ENCODE measurements around the gene MAPK12.

Gene MAPK12

DNA sequence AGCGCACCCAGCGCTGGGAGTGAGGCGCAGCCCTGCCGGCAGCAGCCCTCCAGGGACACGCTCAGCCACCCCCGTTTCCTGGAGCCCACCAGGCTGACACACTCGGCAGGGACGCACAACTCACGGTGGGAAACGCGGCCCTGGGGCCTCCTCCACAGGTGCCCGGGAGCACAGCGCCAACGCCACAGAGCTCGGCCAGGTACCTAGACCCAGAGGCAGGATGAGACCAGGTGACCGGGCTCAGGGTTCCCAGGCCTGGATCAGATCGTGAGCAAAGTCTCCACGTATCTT, 34.7 kb downstream of the MAPK12 start:
- no peak for DNase-seq

DNA sequence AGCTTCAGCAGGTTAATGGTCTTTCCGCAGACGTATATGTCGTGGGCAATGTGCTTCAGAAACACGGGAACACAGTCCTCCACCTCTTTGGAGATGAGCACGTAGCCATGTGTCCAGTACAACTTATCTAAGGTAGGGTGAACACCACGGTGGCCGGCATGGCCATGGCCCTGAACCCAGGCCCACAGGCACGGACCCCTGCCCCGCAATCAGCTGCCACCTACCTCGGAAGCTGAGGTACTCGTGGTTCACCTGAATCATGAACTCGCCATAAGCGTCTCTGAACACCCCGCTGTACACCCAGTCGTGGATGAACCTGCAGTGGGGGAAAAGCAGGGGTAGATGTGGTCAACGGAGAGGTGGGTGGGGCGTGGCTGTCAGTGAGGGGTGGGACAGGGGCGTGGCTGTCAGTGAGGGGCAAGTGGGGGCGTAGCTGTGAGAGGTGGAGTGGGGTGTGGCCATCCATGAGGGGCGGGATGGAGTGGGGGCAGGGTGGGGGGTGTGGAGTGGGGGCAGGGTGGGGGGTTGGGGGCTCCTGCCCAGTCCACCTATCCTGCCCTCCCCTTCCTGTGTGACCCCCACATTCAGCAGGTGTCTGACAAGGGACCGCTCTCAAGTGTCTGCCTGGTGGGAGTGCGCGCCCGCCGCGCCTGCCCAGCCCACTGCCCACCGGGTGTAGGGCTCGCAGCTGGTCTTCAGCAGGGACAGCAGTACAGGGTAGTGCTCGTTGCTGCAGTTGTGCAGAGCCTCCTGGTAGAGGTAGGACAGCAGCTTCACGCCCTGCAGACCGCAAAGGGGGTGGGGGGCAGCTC, 35.2 kb downstream of the MAPK12 start:
- DNase-seq = no peak

DNA sequence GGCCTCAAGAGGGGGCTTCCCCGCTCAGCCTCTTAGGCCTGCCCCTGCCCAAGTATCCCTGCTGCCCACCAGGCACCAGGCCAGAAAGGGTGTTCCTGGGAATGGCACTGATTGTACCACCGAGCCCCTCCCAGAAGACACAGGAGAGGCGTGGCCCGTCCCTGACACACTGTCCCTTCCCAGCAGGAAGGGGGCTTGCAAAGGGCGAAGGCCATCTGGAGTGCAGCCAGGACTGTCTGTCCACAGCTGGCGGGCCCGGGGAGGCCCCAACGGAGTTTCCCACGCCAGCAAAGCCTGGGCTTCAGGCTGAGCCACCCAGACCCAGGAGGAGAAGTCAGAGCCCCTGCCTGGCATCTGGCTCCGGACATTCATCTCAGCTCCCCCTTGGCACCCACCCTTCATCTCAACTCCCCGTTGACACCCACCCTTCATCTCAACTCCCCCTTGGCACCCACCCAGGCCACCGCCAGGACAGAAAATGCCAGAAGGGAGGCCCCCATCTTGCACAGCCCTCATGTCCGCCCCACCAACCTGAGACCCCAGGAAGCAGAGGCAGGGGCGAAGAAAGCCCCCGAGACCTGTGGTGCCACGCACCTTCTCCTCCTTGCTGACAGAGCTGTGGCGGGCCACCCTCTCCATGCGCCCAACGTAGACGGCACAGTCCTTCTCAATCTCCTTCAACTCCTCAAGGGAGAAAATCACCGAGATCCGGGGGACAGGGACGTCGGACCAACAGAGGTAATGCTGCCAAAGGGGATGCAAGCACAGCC, 36.1 kb downstream of the MAPK12 start:
- DNase-seq = no peak

DNA sequence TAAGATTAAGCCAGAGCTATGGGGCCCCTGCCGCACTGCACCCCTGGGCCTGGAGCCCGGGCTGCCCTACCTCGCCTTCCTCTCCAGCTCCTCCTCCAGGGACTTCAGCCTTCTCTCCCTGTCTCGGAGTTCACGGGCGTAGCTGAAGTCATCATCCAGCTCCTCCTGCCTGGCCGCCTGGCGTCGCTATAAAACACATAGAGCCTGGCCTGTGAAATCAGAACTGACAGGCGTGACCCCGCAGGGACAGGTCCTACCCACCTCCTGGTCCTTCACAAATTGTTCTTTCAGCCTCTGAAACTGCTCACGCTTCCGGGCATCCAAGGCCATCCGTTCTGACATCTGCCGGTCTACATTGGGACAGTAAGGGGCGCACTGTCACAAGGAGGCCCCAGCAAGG, 37.4 kb downstream of the MAPK12 start:
- DNase-seq = no peak

DNA sequence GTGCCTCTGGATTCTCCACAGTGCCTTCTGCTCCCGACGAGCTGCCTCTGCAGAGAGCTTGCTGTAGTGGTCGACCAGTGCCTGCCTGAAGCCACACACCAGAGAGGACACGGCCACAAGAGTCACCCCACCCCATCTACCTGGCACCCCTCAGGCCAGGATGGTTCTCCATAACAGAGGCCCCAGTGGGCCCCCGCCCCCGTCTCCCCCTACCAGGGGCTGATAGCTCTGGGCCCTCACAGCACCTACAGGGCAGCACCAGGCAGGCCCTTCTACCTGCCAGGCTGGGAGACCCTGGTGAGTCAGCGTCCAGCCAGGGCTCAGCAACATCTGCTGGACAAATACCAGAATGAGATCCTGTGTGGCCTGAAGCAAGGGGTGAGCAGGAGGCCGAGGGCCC, 39.0 kb downstream of the MAPK12 start:
- no peak for DNase-seq

DNA sequence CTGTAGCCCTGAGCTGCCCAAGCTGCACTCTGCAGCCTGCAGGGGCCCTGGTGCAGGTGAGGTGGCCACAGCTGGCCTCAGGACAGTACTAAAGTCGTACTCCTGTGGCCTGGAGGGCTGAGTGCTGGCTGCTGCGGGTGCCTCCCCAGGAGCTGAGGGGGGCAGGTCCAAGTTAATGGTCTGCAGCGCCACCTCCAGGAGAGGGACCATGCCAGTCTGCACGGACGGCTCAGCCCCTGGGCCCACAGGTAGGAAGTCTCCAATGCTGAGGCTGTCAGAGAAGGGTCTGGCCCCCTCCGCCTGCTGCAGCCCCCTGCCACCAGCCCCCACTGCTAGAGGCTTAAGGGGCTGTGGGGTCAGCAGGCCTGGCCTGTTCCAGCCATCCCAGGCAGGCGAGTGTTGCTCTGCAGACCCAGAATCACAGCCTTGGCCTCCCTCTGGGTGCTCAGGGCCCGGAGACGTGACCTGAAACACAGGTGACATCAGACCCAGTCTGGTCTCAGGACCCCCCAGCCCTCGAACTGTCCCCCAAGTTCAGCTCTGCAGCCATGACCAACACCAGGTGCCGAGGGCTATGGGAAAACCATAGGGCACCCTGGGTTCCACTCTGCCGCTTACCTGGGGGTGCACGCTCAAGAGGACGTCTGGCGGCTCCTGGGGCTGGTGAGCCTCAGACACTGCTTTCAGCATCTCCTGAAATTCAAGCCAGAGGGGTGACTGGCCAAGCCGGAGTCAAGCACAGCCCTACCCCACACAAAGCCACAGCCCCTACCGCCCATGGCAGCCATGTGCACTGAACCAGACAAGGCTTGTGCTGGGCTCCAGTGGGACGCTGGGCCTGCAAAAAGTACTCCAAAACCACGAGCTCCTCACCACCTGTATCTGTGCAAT, 39.8 kb downstream of the MAPK12 start:
- DNase-seq = no peak

DNA sequence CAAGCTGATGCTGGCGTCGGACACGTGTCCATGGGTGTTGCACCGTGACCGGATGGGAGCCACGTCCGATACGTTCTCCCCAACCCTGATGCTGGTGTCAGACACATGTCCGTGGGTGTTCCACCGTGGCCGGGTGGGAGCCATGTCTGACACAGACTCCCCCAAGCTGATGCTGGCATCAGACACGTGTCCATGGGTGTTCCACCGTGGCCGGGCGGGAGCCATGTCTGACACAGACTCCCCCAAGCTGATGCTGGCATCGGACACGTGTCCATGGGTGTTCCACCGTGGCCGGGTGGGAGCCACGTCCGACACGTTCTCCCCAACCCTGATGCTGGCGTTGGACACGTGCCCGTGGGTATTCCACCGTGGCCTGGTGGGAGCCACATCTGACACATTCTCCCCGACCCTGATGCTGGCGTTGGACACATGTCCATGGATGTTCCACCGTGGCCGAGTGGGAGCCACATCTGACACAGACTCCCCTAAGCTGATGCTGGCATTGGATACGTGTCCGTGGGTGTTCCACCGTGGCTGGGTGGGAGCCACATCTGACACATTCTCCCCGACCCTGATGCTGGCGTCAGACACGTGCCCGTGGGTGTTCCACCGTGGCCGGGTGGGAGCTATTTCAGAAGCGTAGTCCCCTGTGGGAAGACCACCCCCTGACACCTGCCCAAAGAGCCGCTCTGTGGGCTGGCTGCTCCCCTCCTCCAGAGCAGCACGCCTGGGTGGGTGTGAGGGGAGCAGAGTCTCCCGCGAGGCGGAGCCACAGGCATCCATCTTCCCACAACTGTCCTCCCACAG, 40.7 kb downstream of the MAPK12 start:
- no peak for DNase-seq

DNA sequence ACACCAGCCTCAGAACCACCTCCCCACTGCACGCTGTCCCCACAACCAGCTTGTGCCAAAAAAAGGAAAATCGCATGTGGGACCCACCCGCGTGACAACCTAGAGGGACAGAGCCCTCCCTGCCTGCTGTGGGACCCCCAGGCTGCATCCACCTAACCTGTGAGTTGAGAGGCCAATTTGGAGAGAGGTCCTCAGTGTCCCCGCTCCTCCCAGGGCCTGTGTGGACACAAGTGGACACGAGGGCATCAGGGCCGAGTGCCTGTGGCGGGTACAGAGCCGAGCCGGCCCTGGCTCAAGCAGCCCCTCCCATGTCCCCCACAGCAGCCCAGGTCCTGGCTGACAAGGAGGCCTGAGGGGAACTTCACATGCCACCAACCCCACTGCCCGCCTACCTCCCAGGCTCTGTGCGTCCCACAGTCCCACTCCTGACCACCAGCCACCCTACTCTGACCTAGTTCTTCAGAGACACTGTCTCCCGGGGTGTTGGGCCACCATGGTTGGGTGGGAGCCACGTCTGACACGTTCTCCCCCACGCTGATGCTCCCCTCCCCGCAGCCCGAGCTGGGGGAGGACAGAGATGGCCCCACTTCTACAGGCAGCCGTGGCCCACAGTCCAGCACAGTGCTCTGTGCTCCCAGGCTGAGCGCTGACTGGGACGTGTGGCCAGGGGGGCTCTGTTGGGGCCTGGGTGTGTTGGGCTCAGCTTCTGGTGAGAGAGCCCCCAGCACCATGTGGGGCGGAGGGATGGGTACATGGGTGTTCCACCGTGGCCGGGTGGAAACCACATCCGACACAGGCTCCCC, 41.5 kb downstream of the MAPK12 start:
- DNase-seq = no peak

DNA sequence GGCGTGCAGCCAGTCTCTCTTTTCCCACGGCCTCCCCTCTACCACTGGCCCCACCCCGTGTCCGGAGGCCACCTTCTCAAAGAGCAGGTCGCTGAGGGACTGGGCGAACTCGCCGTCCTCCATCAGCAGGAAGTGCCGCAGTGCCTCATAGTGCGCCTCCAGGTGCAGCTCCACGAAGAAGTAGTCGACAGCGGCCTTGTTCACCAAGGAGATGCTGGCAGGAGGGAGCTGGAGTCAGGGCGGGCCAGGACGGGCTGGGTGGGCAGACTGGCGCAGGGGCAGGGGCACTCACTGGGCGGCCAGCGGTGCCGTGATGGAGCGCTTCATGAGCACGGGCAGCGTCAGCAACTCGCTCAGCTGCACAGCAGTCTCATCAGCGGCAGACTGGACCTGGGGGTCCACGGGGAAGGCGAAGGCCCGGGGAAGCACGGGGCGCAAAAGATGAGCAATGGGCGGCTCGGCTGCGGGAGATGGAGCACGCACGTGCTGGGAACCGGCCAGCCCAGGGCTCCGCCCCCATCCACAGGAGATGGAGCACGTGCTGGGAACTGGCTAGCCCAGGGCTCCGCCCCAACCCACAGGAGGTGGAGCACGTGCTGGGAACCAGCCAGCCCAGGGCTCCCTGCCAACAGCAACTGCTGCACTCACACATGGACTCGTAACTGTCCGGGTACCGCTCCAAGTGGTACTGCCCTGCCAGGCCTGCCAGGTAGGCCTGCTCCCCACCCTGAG, 42.3 kb downstream of the MAPK12 start:
- DNase-seq = peak; percentile 37

DNA sequence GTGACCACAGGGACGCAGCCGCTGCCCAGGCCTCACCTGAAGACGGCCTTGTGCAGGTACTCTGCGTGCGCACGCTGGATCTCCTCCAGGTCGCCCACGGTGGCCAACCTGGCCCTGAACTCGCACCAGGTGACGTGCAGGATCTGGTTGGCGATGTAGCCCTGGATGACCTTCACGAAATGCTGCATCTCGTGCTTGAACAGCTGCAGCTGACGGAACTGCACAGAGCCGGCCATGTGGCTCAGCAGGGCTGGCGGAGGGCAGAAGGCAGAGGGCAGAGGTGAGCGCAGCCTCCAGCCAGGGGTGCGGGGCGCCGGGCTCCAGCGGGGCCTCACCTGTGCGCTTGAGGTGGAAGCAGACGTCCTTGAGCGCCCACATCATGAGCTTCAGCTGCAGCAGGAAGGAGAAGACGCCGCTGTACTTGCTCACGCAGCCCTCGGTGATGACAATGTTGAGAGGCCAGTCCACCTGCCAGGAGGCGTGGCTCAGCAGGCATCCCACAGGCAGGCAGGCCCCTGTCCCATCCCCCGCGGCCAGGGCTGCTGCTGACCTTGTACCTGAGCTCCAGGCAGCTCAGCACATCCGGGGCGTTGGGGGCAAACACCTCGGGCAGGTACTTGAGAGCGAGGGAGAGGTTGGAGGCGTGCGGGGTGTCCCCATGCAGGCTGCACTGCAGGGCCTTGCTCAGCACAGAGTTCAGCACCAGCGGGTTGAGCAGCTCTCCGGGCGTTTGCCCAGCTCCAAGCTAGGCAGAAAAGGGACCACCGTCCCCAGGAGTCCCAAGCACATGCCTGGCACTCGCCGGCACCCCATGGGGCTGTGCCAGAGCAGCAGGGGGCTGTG, 43.1 kb downstream of the MAPK12 start:
- no peak for DNase-seq

DNA sequence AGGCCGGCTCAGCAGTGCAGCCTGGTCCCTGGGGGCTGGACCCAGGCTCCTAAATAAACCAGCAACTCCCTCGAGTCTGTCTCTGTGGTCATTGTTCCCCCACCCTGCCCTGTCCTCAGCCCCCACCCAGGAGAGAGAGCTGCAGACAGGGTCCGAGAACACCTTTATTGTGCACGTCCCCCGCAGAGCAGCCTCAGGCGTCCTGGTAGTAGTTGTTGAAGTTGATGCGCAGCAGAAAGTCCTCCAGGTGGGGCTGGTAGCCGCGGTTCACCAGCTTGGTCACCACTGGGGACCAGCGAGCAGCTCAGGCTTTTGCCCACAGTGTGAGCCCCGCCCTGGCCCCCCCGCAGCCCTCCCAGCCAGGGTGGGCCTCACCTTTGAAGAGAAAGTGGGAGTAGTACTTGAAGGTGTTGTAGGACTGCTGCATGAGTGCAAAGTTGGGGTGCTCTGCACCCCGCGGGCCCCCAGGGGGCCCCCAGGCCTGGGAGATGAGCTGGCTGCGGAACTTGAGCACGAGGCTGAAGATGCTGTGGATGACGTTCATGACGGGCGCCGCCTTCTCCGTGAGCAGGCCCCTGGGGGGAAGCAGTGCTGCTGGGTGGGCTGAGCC, 43.8 kb downstream of the MAPK12 start:
- no peak for DNase-seq

DNA sequence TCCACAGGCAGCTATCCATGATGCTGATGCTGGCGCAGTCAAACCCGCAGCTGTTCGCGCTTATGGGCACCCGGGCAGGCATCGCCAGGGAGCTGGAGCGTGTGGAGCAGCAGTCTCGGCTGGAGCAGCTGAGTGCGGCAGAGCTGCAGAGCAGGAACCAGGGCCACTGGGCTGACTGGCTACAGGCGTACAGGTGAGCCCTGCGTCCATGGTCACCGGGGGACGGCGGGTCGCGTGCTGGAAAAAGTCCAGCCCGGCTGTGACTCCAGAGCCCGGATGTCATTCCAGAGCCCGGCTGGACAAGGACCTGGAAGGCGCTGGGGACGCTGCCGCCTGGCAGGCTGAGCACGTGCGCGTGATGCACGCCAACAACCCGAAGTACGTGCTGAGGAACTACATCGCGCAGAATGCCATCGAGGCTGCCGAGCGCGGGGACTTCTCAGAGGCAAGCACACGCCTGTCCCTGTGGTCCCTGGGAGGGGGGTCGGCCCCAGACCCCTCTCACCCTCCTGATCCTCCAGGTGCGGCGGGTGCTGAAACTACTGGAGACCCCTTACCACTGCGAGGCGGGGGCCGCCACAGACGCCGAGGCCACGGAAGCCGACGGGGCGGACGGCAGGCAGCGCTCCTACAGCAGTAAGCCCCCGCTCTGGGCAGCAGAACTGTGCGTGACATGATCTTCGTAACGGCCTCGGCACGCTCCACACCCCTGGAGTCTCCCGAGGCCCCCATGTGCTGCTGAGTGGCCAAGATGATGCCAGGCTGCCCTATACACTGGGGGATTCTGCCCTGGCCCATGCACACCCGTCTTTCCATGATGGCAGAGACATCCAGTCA, 44.6 kb downstream of the MAPK12 start:
- no peak for DNase-seq

DNA sequence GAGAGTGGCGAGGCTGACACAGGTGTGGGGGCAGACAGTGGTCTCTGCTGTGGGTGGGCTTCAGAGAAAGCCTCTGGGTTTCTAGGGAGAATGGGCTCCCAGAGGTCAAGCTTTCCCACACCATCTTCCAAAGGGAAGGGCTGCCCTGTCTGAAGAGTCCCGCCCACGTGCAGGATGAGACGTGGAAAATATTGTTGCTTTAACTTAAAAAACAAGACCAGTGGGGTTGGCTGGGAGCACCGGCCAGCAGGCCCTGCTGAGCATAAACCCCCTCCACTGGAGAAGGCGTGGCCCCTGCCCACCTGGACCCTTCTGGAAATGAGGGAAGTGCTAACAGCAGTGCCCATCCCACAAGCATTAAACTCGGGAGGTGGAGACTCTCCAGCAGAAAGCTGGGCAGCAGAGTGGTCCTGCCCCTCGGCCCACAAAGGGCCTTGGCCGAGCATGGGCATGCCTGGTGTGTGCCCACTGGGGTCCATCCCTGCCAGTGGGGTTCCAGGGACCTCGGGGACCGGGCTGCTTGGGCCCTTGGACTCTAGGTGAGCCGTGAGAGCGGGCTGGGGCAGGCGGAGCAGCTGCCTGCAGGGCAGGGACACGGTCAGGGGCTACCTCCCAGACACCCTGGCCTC, 45.3 kb downstream of the MAPK12 start:
- DNase-seq = no peak

DNA sequence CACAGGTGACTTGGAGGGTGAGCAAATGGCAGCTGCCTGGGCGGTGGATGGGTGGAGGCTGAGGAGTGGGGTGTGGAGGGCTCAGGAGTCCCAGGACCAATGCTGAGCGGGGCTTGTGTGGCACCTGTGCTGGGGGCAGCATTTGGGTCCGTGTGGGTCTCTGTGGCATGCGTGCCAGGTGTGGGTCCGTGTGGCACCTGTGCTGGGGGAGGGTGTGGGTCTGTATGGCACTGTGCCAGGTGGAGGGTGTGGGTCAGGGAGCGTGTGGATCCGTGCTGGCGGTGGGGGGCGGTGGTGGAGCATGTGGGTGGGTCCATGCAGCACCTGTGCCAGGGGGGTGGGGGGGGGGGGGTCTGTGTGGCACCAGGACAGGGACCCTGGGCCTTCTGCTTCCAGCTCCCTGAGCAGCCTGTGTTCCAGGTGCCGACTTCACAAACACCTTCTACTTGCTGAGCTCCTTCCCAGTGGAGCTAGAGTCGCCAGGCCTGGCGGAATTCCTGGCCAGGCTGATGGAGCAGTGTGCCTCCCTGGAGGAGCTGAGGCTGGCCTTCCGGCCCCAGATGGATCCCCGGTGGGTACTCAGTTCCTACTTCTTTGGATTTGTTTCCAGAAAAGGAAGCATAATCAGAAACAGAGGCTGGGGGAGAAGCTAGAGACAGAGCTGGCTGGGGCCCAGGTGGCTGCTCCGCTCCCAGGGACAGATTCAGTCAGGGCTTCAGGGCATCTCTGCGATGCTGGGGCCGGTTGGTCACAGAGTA, 46.0 kb downstream of the MAPK12 start:
- no peak for DNase-seq

DNA sequence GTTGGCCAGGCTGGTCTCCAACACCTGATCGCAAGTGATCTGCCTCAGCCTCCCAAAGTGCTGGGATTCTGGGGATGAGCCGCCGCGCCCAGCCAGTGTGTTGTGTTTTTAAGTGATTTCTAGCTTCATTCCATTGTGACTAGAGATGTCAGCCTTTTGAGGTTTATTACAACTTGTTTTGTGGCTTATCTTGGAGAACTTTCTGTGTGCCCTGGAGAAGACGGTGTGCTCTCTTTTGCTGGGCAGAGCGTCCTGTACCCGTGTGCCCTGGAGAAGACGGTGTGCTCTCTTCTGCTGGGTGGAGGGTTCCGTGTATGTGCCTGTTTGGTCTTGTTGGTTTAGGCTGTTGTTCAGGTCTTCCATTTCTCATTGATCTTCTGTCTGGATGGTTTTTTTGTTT, 48.2 kb downstream of the MAPK12 start:
- no peak for DNase-seq

DNA sequence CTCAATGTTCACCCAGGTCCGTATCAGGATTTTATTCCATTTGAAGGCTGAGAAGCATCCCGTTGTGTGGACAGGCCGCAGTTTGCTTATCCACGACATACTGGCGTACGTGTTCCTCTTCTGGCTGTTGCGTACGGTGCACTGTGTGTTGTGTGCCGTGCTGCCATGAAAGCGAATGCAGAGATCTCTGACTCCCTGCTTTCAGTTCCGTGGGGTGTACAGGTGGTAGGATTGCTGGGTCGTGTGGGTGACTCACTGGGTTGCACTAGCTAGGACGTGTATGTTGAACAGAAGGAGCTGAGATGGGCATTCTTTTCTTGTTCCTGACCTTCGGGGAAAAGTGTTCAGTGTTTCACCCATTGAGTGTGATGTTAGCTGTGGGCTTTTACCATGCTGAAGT, 50.3 kb downstream of the MAPK12 start:
- no peak for DNase-seq

DNA sequence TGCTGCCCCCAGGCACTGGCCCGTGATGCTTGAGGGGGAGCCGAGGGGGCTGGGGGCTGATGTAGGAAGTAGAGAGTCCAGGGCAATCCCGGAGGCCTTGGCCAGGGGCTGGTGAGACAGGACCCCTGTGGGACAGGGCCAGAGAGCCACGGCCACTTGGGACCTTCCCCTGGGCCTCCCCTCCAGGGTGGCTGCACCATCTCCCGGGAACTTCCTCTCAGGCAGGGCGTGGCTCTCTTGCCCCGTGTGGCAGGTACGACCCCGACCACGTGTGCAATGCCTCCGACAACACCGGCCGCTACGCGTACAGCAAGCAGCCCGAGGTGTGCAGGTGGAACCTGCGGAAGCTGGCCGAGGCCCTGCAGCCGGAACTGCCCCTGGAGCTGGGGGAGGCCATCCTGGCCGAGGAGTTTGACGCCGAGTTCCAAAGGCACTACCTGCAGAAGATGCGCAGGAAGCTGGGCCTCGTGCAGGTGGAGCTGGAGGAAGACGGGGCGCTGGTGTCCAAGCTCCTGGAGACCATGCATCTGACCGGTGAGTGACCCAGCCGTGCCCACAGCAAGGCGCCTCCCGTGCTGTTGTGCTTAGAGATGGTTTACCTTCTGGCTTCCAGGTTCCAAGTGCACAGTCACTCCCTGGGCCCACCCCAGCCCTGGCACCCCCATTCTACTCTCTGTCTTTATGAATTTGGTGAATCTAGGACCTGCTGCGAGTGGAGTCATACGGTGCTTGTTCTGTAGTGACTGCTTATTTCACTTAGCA, 50.9 kb downstream of the MAPK12 start:
- no peak for DNase-seq

Data from OCI-M1 (cell line).